ENCODE data around the gene NKX1-1.

NKX1-1 gene

DNA sequence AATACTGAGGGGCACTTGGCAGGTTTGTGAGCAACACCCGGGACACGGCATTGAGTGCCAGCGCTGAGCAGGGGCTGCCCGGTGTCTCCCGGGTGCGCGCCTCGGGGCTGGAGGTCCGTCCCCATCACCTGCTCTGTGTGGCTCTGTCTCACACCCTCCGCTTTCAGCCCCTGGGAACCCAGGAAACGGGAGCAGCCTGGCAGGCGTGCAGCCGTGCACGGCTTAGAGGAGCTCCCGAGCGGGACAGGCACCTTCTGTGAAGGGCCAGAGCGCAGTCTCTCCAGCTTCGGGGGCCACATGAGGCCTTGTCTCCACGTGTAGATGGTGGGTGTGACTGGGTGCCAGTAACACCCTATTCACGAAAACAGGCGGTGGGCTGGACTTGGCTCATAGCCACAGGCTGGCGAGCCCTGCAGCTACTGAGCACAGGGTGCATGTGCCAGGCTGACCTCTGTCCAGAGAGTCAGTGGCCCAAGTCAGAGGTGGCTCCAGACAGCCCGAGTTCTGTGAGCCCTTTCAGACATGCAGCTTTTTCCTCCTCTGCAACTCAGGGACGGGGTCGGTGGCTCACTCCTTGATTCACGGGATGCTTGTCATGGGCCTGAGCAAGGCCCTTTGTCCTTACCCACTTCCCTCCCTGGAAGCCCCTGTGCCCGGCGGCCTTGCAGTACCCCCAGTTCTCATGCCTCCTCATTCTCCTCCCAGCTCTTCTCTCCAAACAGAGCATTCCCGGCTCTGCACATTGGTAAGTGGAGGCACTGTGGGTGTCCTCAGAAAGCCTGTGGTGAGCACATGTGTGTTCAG is 35.7 kb downstream of the NKX1-1 start:
- no peak for DNase-seq

DNA sequence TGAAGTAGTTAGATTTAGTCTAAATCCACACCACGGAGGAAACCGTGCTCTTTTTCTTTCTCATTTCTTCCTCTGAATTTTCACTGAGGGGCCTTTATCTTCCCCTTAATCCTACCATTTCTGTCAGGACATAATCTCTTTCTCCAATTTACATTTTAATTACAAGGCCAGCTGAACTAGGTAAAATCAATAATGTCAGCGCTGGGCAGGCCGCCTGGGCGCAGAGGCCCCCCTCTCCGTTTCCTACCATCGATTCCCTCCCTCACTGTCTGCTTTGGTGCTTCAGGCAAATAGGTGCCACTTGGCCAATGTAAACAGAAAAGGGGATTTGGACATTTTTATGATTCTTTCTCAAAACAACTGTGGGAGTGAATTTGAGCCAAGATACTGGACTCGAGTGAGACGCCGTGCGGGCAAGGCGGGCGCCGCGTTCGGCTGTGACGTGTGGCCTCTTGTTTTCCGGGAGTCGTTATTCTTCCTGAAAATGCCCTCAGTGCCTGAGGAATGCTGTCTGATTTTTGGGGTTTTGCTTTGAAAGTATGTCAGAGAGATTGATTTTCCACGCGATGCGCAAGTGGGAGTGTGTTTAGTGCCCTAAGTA is 36.7 kb downstream of the NKX1-1 start:
- DNase-seq = no peak

DNA sequence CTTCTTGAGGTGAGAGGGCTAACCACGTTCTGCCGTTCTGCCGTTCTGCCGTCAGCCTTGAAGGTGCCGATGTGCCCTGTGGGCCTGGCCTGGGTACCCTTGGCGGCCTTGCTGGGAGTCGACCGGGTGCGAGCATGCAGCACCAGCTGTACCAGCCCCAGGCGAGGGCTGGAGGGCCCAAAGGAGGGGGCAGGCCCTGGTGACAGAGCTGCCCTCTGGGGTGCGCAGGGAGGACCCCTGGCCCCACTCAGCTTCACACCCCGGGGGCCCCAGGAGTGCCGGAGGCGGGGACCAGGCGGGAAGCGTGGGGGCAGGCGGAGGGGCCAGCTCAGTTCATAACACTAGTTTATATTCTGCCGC is 37.2 kb downstream of the NKX1-1 start:
- DNase-seq = no peak

DNA sequence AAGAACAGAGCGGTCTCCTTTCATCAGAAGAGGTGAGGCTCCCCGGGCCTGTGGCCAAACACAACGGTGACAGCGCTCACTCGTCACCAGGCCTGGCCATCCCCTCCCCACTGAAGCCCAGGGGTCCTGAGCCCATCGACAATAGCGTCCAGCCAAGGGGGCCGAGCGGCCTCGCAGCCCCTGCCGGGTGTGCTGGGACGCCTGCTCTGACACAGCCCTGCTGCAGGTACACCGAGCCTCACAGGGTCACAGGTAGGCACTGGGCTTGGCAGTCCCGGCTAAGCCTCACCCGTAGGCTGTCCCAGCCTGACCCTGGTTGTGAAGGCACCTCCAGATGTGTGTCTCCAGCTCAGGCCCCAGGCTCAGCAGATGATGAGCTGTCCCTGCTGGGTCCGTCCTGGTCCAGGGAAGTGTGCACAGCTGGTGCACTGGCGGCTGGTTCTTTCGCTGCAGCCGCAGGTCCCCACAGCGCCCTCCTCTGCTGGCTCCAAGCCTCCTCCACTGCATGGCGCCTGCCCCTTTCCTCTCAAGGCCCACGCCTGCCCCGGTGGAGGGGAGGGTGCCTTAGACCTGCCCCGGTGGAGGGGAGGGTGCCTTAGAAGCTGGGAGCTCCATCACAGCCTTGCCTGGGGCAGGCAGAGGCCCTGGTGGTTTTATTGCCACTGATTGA is 37.7 kb downstream of the NKX1-1 start:
- DNase-seq = no peak

DNA sequence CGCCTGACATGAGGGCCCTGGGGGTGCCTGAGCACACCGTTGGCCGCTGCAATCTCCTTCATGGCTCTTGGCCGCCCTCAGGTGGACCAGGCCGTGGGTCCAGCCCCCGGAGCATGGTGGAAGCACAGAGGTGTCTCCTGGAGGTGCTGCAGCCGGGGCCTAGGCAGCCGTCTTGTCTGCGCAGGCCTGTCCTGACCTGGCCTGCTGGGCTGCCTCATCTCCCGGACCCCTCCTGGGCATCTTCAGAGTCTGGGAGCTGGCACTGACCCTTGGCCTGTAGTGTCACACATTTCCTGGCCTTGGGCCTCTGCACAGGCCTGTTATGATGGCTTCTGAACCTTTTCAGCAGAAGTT is 38.3 kb downstream of the NKX1-1 start:
- no peak for DNase-seq

DNA sequence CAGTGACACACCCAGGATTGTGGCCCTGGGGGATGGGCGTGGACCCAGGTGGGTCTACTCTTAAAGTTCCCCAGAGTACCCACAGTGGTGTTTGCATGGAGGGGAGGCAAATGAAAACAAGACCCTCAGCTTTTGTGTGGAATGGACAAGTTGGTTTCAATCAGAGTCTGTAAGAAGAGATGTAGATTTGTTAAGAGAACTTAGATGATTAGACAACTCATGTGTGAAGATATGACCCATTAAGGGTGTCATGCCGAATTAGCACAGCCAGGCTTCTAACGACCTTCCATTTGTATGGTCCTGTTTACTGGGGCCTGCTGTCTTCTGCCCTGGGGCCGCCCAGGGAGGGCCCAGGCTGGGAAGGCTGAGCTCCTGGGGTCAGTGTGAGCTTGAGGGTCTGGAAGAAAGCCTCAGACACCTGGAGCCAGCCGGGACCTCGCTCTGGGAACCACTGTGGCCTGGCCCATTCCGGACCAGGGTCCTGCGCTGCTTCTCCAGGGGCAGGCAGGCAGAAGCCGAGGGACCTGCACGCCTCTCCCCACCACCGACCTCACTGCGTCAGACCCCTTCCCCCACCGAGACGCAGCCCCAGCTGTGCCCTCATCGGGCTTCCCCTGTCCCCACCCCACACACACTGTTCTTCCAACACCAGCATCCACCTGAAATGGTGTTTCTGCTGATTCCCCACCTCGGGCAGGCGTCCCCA is 38.9 kb downstream of the NKX1-1 start:
- DNase-seq = no peak

DNA sequence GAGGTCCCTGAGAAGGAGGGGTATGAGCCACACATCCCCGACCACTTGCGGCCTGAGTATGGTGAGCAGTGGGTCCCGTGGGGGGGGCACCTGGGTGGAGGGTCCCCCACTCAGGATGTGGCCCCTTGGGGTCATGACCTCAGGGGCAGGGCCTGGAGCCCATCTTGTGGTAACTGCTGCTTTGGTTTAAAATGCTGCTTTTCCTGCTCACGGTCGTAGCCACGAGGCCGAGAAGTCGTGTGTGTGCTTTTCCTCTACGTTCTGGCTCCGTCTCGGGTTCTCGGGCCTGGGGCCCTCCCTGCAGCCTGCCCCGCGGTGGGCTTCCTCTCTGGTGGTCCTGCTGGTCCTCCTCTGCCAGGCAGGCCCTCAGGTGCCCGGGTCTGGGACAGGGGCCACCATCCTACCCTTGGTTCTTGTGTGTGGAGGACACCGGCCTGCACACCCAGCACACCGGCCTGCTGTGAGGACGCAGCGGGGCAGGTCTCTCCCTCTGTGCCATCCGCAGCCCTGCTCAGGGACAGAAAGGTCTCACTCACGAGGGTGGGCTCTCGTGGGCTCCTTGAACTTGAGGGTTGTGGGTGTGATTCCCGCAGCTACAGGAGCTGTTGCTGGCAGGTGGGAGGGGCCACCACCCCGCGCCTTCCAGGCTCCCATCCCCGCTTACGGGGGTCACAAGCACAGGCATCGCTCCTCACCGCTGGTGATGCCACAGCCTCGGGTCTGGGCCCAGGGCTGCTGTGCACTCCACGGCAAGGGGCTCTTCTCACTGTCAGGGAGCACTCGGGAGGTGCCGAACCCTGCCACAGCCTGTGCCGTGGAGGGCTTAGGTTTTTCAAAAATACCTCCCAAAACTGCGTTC is 39.6 kb downstream of the NKX1-1 start:
- no peak for DNase-seq

DNA sequence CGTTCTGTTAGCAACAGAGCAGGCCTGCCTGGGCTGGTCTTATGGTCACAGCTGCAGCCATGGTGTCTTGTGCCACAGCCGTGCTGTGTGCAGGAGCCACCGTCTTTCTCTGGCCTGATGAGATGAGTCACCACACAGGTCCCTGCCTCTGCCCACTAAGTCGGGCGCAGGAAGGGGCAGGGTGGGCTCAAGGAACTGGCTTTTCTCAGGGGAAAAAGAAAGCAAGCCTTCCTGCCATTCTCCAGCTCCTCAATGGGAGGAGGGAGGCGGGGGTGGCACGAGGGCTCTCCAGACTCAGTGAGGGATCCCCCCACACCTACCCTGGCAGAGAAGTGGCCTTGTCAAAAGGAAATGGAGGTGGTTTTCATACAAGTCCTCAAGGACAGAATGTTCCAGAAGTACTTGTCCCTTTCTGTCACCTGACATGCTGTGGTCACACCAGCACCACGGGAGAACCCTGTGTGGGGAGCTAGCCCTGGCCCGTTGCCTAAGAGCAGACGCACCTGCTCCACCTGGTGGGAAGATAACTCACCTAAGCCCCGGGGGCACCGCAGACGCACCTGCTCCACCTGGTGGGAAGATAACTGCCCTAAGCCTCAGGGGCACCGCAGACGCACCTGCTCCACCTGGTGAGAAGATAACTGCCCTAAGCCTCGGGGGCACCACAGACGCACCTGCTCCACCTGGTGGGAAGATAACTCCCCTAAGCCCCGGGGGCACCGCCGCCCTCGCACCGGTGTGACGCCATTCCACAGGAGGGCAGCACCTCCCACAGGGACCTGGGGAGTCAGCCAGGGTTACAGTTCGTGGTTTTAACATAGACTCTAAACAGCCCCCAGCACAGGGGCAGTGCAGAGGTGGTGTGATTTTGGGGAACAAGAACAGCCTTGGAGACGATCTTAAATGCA is 40.7 kb downstream of the NKX1-1 start:
- DNase-seq = no peak

DNA sequence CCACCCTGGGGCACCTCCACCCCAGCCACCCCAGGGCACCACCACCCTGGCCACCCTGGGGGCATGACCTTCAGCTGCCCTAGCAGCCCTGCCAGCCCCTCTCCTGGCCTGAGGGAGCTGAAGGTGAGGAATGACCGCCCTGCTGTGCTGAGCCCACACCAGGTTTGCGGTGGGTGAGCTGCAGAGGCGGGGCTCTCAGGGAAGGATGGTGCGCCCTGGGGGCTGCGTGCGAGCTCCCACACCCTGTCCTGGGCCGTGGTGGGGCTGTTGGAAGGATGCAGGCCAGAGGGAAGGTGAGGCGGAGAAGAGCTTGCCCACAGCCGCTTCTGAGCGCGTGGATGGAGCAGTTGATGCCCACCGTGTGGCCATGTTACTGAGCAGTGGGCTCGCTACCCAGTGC is 41.5 kb downstream of the NKX1-1 start:
- no peak for DNase-seq

DNA sequence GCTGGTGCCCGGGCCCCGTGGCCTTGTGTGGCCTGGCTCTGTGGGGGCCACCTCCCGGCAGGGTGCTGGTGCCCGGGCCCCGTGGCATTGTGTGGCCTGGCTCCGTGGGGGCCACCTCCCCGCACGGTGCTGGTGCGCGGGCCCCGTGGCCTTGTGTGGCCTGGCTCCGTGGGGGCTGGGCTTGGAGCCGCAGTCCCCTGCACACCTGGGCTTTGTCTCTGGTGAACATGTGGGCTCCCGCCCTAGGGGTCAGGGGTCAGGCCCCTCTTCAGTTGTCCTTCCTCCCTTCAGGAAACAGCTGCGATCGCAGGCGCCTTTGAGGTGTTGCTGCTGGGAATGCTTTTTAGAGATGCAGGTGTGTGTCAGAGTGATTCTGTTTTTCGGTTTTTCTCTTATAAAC is 42.0 kb downstream of the NKX1-1 start:
- no peak for DNase-seq

DNA sequence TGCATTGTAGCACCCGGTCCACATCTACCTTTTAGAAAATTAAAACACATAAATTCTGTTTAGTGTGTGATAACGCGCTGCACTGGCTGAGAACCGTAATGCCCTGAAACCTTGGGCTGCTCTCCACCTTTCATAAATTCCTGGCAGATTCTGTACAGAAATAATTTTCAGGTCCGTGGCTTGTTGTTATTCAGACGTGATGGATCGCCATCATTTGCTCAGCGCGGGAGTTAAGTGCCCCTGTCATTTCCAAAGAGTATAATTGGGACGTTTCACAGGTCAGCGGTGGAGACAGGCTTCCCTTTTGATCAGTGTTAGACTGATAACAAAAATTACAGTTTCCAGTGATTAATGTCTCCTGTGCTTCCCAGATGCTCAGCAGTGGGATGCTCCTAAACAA is 42.7 kb downstream of the NKX1-1 start:
- DNase-seq = no peak

DNA sequence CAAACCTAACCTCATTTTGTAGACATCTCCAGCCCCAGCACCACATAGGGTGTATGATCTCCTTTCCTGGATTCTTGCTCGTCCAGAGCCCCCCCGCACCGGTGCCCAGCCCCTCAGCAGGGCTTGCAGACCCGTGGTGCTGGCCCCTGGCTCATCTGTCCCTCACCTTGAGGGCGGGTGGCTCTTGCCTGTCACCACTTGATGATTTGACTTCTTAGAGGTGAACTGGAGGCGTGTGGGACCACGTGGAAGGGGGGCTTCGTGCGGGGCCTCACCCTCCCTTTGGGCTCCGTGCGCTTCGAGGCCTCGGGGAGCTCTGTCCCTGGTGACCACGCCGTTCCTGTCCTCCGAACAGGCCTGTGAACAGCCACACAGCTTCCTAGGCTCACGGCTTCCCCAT is 43.7 kb downstream of the NKX1-1 start:
- DNase-seq = no peak

DNA sequence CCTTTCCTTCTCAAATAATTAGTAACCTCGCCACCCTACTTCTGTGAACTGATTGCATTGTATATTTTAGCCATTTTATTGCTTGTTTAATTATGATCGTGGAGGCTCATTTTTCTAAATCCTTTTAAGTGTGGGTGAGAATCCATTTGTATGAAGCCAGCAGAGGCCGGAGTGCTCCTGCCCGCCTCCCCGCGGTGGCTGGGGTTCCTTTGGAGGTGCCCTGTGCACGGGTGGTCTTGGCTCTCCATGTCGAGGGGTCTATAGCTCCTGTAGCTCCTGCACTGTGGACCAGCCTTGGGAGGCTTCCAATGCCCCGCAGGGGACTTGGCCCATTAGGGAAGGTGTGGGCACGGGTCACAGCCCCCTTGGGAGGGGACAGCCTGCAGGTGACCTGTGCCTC is 44.2 kb downstream of the NKX1-1 start:
- no peak for DNase-seq

DNA sequence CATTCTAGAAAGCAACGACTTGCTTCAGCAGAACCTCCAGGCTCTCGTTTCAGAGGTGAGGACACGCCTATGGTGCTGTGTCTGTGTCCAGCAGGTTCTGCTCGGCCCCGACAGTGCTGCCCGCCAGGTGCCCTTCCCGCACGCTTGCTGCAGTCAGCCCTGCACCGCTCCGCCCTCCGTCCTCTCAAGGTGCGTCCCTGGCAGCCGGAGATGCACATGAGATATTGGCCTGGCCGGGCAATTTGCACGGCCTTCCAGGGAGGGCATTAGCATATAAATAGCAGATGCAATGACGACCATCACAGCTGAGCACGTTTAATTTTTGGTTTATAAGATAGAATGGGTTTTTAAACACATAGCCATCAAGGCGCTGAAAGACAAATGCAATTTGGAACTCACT is 44.8 kb downstream of the NKX1-1 start:
- DNase-seq = no peak

DNA sequence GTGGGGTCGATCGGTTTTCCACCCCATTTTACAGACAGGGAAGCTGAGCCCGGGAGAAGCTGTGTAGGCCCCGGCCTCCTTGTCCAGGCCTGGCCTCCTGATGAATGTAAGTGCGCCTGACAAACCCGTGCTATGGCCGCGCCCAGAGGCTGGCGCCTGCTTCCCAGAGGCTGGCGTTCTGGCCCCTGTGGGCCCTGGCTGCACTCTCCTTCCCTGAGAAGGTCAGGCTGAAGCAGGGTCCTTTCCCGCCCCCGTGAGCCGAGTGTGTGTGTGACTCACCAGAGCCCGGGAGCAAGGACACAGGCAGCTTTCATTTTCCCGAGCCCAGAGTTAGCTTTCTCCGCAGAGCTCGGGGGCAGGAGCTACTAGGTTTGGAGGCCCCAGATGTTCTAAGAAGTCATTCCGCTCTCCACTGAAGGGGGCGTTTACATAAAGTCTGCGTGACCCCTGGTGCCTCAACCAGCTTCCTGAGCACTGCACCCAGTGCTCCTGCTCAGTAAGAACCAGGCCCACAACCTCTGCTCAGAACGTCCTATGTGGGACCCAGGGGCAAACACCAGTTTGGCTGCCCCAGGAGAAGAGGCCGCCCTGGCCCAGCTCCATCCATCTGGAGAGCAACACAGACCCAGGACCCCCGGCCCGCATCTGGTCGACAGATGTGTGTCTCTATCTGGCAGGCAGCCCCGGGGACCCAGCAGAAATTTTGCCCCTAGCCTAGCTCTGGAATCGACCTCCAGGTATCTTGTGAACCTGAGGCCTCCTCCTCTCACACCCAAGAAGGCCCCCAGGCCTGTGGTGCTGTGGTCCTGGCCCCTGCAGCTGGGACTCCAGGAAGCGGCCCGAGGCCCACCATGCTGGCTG is 45.6 kb downstream of the NKX1-1 start:
- DNase-seq = no peak

DNA sequence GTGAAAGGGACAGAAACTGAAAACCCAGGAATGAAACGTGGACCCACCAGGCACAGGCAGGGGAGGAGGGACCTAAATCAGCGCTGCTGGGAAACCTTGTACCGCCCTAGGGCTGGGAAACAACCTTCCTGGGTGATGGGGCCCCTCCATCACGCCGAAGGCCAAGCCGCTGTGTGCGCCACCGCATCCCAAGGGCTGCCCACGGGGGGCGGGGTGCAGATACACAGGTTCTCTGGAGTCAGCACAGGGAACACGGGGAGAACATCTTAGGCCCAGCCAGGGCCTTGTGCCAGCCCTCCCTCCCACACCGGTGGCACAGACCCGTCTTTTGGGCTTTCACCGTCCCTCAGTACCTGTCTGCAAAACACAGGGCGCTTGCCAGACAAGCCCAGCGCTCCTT is 46.3 kb downstream of the NKX1-1 start:
- no peak for DNase-seq

DNA sequence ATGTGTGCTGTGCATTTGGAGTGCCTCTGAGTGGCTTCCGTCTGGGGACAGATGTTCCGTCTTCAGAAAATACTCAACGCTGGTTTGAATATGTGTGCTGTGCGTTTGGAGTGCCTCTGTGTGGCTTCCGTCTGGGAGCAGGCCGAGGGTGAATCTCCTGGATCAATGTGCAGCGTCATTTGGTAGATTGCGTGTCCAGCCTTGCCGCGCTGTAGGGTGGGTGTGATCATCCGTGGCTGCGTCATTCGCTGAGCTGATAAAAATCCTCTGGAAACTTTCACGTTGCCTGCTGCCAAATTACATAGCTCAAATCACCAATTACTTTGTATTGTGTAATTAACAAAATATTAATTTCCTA is 47.1 kb downstream of the NKX1-1 start:
- no peak for DNase-seq

DNA sequence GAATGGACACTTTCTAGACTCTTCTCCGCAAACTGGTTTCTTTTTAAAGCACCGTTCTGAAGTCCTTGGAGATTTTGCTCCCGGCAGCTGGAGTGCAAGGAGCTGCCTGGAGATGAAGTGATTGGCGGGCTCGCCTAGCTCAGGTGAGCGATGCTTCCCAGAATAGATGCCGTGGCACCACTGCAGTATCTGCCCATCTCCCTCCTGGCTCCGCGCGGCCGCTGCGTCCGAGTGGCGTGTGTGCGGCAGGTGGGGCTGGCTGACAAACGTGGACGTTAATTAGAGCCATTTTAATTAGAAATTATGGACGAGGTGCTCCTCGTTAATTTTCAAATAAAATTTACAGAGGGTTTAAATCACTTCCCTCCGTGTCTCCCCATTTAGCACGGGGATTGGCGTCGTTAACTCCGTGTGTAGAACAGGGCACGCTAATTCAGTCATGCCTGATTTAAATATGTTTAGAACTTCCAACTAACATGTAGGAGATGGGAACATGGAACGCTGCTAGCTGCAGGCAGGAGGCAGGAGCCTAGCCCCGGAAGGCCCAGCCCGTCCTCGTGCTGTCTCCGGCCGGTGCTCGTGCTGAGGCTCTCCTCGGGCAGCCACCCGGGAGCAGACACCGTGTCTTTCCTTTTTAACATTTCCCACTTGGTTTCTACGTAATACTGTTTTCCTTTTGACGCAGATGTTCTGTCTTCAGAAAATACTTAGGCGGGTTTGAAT is 47.7 kb downstream of the NKX1-1 start:
- DNase-seq = no peak

DNA sequence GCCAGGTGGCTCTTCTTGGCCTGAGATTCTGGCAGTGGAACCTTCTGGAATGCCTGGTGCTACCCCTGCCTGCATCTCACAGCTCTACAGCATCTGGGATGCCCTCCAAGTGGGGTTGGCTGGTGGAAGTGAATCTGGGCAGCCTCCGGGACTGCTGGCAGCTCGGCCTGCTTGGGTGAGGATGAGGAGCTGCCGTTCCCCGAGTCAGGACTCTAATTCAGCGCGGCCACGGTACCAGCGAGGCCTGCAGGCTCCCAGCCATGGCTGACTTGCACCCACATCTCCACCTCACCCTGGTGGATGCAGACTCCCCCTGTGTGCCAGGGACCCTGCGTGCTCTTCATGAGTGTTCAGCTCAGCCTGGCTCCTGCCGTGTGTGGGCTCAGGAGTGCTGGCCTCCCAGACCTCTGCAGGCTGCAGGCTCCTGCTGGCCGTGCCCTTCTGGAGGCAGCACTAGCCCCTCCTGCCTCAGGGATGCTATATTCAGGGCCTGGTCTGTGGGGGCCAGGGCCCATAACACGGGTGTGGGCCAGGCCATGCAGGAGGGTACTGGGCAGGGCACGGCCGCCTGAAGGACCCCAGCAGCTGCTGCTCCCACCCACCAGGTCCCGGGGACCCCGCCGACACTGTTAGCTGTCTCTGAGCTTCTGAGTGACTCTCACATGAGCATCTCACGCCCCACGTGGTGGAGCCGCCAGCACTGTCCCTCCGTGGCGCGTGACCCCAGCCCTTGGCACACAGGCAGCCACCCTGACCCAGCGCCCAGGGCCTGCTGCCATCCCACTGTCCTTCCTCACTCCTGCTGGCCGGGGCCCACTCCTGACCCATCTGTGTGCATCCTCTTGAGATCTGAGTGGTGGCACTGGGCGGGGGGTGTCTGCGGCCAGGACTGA is 48.6 kb downstream of the NKX1-1 start:
- no peak for DNase-seq

Data from activated CD8-positive, alpha-beta memory T cell treated with anti-CD3 and anti-CD28 coated beads, Interleukin-2, amount 50 U/mL, for 48 hours (primary cell).